GM12891 (cell line): ENCODE results near the gene ECT2.

Source experiments
- PAX5 ChIP-seq: IDR thresholded peaks from 2 replicates; pipeline ENCODE4 v1.6.1; 2011; ENCODE audit warnings: low read length, moderate library complexity, mild to moderate bottlenecking; ENCODE audit not compliant: insufficient read depth, severe bottlenecking
- POLR2A ChIP-seq: IDR thresholded peaks from 2 replicates; pipeline ENCODE4 v1.6.1; 2011; ENCODE audit warnings: low read depth, low read length, control low read depth

DNA sequence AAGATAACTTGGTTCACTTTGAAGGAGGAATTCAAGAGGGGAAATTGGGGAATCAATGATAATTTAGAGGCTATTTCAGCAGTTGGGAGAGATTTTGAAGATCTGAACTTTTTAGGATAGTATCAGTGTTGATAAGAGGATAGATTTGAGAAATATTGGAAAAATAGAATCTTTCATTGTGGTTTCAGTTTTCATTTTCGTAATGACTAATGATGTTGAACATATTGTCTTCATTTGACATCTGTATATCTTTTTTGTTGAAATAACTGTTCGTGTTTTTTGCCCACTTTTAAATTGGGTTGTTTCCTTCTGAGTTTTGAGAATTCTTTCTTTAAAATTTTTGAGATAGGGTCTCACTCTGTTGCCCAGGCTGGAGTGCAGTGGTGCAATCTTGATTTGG, 21.1 kb downstream of the ECT2 start:
- no peak for TF ChIP-seq POLR2A
- TF ChIP-seq PAX5 = no peak
